COLO829 (cell line): ENCODE measurements around the gene GPR171.
A peak's percentile ranks its signal among the peaks of the same experiment; 100 is the strongest.
"Not testable (repeated sequence)": the region's sequence is repeated elsewhere in the genome, so short reads cannot be mapped to it uniquely, and the experiment has no call there.

ENCODE experiments used
- DNase-seq: peaks from one replicate; pipeline ENCODE4 v3.0.0; 2012; ENCODE audit warnings: low spot score

GPR171 gene

GRCh38 chr3:151175952-151176351 lies 27.1 kb downstream of the GPR171 start:
- DNase-seq = no peak

- no peak for DNase-seq
Measured at GRCh38 chr3:151174351-151174750, 28.7 kb downstream of the GPR171 start.

GRCh38 chr3:151171145-151171757 lies 31.8 kb downstream of the GPR171 start:
- no peak for DNase-seq

GRCh38 chr3:151169948-151170679 lies 32.9 kb downstream of the GPR171 start:
- not testable (repeated sequence) for DNase-seq

GRCh38 chr3:151169262-151169947 lies 33.6 kb downstream of the GPR171 start:
- no peak for DNase-seq

- peak; percentile 65 for DNase-seq
Measured at GRCh38 chr3:151168269-151169094, 34.5 kb downstream of the GPR171 start.

GRCh38 chr3:151166161-151166560 lies 36.9 kb downstream of the GPR171 start:
- no peak for DNase-seq

GRCh38 chr3:151165226-151165625 lies 37.8 kb downstream of the GPR171 start:
- no peak for DNase-seq

- no peak for DNase-seq
Measured at GRCh38 chr3:151159806-151160205, 43.2 kb downstream of the GPR171 start.

GRCh38 chr3:151156618-151157216 lies 46.3 kb downstream of the GPR171 start:
- peak; percentile 76 for DNase-seq

- DNase-seq = peak; percentile 50
Measured at GRCh38 chr3:151155409-151156128, 47.4 kb downstream of the GPR171 start.

GRCh38 chr3:151154566-151154965 lies 48.5 kb downstream of the GPR171 start:
- DNase-seq = no peak

GRCh38 chr3:151152455-151153079 lies 50.4 kb downstream of the GPR171 start:
- no peak for DNase-seq
